TTC549 (cell line): ENCODE measurements around the gene SLC30A2.

Experiments used
- FAIRE-seq: peaks from 2 replicates; lab custom pipeline; 2012; peaks lifted over from hg19 to GRCh38; lab: Jason Lieb, UNC

SLC30A2 gene

GRCh38 chr1:26041401-26041800 lies 4.5 kb downstream of the SLC30A2 start:
- FAIRE-seq: no peak

GRCh38 chr1:26038904-26039303 lies 7.0 kb downstream of the SLC30A2 start:
- FAIRE-seq: no peak

GRCh38 chr1:26038477-26038876 lies 7.4 kb downstream of the SLC30A2 start:
- no peak for FAIRE-seq

GRCh38 chr1:26037904-26038303 lies 8.0 kb downstream of the SLC30A2 start:
- no peak for FAIRE-seq

- FAIRE-seq: no peak
Measured at GRCh38 chr1:26036756-26037281, 9.1 kb downstream of the SLC30A2 start.

- FAIRE-seq: no peak
Measured at GRCh38 chr1:26035959-26036755, 9.8 kb downstream of the SLC30A2 start.

GRCh38 chr1:26035203-26035958 lies 10.5 kb downstream of the SLC30A2 start:
- FAIRE-seq: peak; percentile 11

- no peak for FAIRE-seq
Measured at GRCh38 chr1:26034504-26035202, 11.3 kb downstream of the SLC30A2 start.

GRCh38 chr1:26032656-26033357 lies 13.1 kb downstream of the SLC30A2 start:
- FAIRE-seq: no peak

- FAIRE-seq: no peak
Measured at GRCh38 chr1:26031611-26032220, 14.2 kb downstream of the SLC30A2 start.

- no peak for FAIRE-seq
Measured at GRCh38 chr1:26031196-26031595, 14.7 kb downstream of the SLC30A2 start.

GRCh38 chr1:26029864-26030481 lies 15.9 kb downstream of the SLC30A2 start:
- no peak for FAIRE-seq

GRCh38 chr1:26029054-26029863 lies 16.7 kb downstream of the SLC30A2 start:
- FAIRE-seq: no peak

GRCh38 chr1:26028490-26028980 lies 17.4 kb downstream of the SLC30A2 start:
- no peak for FAIRE-seq

- no peak for FAIRE-seq
Measured at GRCh38 chr1:26027716-26028489, 18.0 kb downstream of the SLC30A2 start.

- no peak for FAIRE-seq
Measured at GRCh38 chr1:26025517-26025916, 20.4 kb downstream of the SLC30A2 start.

- FAIRE-seq: no peak
Measured at GRCh38 chr1:26025060-26025459, 20.9 kb downstream of the SLC30A2 start.

GRCh38 chr1:26023826-26024225 lies 22.1 kb downstream of the SLC30A2 start:
- FAIRE-seq: no peak

- no peak for FAIRE-seq
Measured at GRCh38 chr1:26023009-26023408, 22.9 kb downstream of the SLC30A2 start.
